Stimulated activated CD4-positive, alpha-beta T cell treated with anti-CD3 and anti-CD28 coated beads, Interleukin-2, amount 100 ng/mL, for 4 hours (primary cell): Measurements from ENCODE around the gene EPHA1.

Source experiments
- DNase-seq: peaks from one replicate; pipeline ENCODE4 v3.0.0-alpha.2; 2020; ENCODE audit warnings: low read depth

The EPHA1 gene

GRCh38 chr7:143345428-143345900, 63.2 kb downstream of the EPHA1 start:
- peak; percentile 39 for DNase-seq

DNA sequence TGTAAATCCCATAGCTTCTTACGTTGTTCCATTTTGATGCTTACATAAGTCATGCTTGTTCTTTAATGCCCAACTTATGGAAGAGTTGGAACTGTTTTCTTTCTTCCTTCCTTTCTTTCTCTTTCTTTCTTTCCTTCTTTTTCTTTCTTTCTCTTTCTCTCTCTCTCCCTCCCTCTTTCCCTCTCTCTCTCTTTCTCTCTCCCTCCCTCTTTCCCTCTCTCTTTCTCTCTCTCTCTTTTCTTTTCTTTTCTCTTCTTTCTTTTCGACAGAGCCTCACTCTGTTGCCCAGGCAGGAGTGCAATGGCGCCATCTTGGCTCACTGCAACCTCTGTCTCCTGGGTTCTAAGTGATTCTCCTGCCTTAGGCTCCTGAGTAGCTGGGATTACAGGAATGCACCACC, 65.1 kb downstream of the EPHA1 start:
- no peak for DNase-seq

DNA sequence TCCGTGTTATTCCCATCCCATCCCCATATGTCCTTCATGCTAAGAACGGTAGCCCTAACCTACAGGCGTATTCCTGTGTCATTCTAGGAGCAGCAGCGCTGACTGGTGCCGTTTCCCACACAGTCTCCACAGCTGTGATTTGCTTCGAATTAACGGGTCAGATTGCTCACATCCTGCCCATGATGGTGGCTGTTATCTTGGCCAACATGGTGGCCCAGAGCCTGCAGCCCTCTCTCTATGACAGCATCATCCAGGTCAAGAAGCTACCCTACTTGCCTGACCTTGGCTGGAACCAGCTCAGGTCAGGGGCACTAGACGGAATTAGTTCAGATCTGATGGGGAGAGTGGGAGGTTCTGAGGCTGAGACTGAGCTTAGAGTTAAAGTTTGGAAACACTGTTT, 66.8 kb downstream of the EPHA1 start:
- DNase-seq: no peak
